Stimulated activated naive CD4-positive, alpha-beta T cell (primary cell): Measurements from ENCODE around the gene ACKR1.

Source experiments
- DNase-seq, 6 experiments: peaks; one replicate each; lab custom pipeline; 2025; lab: John Stamatoyannopoulos, UW

ACKR1 gene

GRCh38 chr1:159204161-159205141 is at the start of gene ACKR1:
Gene ACKR1 (plus strand): TSS chr1:159204875. CDS start chr1:159204960, 85 bp downstream.
- DNase-seq = no peak

- peak in 5 of 6 experiments; percentile 14 to 45 (median 22) for DNase-seq
These were observed 43.5 kb upstream of the ACKR1 start for GRCh38 chr1:159161001-159161718.

- DNase-seq = no peak
These were observed 43.0 kb upstream of the ACKR1 start for GRCh38 chr1:159161719-159162026.

- no peak for DNase-seq
These were observed 42.0 kb upstream of the ACKR1 start for GRCh38 chr1:159162516-159163265.

- DNase-seq = no peak
These were observed 41.0 kb upstream of the ACKR1 start for GRCh38 chr1:159163614-159164228.

- DNase-seq = no peak
These were observed 36.6 kb upstream of the ACKR1 start for GRCh38 chr1:159168043-159168442.

- no peak for DNase-seq
These were observed 34.0 kb upstream of the ACKR1 start for GRCh38 chr1:159170639-159171038.

GRCh38 chr1:159171254-159171687 is 33.4 kb upstream of the ACKR1 start, which contains the start of gene CADM3:
Gene CADM3 (plus strand): TSS chr1:159171615. CDS start chr1:159171766, 151 bp downstream.
- no peak for DNase-seq

GRCh38 chr1:159171688-159172501 is 32.8 kb upstream of the ACKR1 start:
- DNase-seq = no peak

GRCh38 chr1:159172614-159173291 is 31.9 kb upstream of the ACKR1 start:
- DNase-seq = no peak

GRCh38 chr1:159173320-159173719 is 31.4 kb upstream of the ACKR1 start:
- no peak for DNase-seq

- DNase-seq = no peak
These were observed 29.1 kb upstream of the ACKR1 start for GRCh38 chr1:159175571-159175970.

GRCh38 chr1:159177272-159177907 is 27.3 kb upstream of the ACKR1 start:
- peak in 1 of 6 experiments; percentile 1 for DNase-seq

GRCh38 chr1:159179906-159180305 is 24.8 kb upstream of the ACKR1 start:
- no peak for DNase-seq

- no peak for DNase-seq
These were observed 24.2 kb upstream of the ACKR1 start for GRCh38 chr1:159180516-159180915.

GRCh38 chr1:159181328-159182024 is 23.2 kb upstream of the ACKR1 start:
- DNase-seq = no peak

GRCh38 chr1:159184201-159184600 is 20.5 kb upstream of the ACKR1 start:
- no peak for DNase-seq

GRCh38 chr1:159185121-159185520 is 19.6 kb upstream of the ACKR1 start:
- no peak for DNase-seq

GRCh38 chr1:159187033-159187432 is 17.6 kb upstream of the ACKR1 start:
- no peak for DNase-seq
